Glutamatergic neuron (in vitro differentiated cells): ENCODE results near the gene VTCN1. TPM values are rescaled to one million over a fixed set of nuclear protein-coding genes. Genes with fewer than 3 reads are reported as not detected.
"Not testable (repeated sequence)": the region's sequence is repeated elsewhere in the genome, so short reads cannot be mapped to it uniquely, and the experiment has no call there.

Experiments used
- DNase-seq: peaks from one replicate; pipeline ENCODE4 v3.0.0; 2022
- H3K27ac Mint-ChIP-seq: one replicate; pipeline ENCODE4 v1.8.0; 2020; ENCODE audit warnings: mild to moderate bottlenecking, mixed read lengths, inconsistent platforms; ENCODE audit not compliant: unreplicated experiment
- H3K27me3 Mint-ChIP-seq: one replicate; pipeline ENCODE4 v1.8.0; 2020; ENCODE audit warnings: mild to moderate bottlenecking, moderate library complexity, mixed read lengths, inconsistent platforms; ENCODE audit not compliant: unreplicated experiment
- H3K36me3 Mint-ChIP-seq: one replicate; pipeline ENCODE4 v1.8.0; 2020; ENCODE audit warnings: mild to moderate bottlenecking, mixed read lengths, inconsistent platforms; ENCODE audit not compliant: unreplicated experiment
- H3K4me1 Mint-ChIP-seq: one replicate; pipeline ENCODE4 v1.8.0; 2020; ENCODE audit warnings: mild to moderate bottlenecking, low read depth, mixed read lengths, inconsistent platforms; ENCODE audit not compliant: unreplicated experiment
- H3K4me3 Mint-ChIP-seq: one replicate; pipeline ENCODE4 v1.8.0; 2020; ENCODE audit warnings: mild to moderate bottlenecking, mixed read lengths, inconsistent platforms; ENCODE audit not compliant: unreplicated experiment
- H3K9me3 Mint-ChIP-seq: one replicate; pipeline ENCODE4 v1.8.0; 2020; ENCODE audit warnings: mild to moderate bottlenecking, moderate library complexity, mixed read lengths, inconsistent platforms; ENCODE audit not compliant: unreplicated experiment
- total RNA-seq: library from RNA; stranded (reverse); fragmentation: NEBNext Ultra II Directional; extraction: Animal tissue kit (Norgen Biotek cat#: 25700); gene quantifications from one replicate; pipeline ENCODE4 v1.2.1, GENCODE V29; 2021; ENCODE audit not compliant: unreplicated experiment
- TF ChIP-seq, protein P1 (sequence below): fragments of 200-600 bp; sonication (generic); IDR thresholded peaks from one replicate; pipeline ENCODE4 v1.5.0; 2021; ENCODE audit not compliant: partially characterized antibody, unreplicated experiment

Gene VTCN1
- total RNA-seq, 1 donor from 2014 or later, result not detected

DNA sequence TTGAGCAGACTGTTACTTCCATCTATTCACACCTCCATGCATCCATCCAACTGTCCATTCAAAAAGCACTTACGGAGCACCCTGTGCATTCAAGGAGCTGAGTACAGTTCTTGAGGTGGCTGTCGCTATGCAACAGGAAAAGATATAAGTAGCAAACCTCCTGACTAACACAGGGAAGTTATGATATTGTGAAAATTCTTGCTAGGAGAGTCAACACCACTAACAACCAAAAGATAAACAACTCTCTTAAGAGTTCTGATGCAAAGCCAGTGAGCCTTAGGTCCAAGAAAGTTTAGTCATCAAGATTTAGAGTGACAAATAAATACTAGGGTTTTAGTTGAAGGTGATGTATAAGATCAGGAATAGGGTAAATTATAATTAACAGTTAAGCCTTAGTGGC, 44.7 kb downstream of the VTCN1 start:
- no peak overlapping the region for H3K4me3 Mint-ChIP-seq
- H3K36me3 Mint-ChIP-seq, result no peaks in the 10 kb centered on the region
- H3K9me3 Mint-ChIP-seq, result peaks cover 7% of the 10 kb centered on the region
- TF ChIP-seq, protein P1, sequence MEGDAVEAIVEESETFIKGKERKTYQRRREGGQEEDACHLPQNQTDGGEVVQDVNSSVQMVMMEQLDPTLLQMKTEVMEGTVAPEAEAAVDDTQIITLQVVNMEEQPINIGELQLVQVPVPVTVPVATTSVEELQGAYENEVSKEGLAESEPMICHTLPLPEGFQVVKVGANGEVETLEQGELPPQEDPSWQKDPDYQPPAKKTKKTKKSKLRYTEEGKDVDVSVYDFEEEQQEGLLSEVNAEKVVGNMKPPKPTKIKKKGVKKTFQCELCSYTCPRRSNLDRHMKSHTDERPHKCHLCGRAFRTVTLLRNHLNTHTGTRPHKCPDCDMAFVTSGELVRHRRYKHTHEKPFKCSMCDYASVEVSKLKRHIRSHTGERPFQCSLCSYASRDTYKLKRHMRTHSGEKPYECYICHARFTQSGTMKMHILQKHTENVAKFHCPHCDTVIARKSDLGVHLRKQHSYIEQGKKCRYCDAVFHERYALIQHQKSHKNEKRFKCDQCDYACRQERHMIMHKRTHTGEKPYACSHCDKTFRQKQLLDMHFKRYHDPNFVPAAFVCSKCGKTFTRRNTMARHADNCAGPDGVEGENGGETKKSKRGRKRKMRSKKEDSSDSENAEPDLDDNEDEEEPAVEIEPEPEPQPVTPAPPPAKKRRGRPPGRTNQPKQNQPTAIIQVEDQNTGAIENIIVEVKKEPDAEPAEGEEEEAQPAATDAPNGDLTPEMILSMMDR, result no peak
- H3K27ac Mint-ChIP-seq, result no peak overlapping the region
- peaks cover 25% of the 10 kb centered on the region for H3K4me1 Mint-ChIP-seq
- H3K27me3 Mint-ChIP-seq, result peaks cover 1% of the 10 kb centered on the region
- no peak for DNase-seq

DNA sequence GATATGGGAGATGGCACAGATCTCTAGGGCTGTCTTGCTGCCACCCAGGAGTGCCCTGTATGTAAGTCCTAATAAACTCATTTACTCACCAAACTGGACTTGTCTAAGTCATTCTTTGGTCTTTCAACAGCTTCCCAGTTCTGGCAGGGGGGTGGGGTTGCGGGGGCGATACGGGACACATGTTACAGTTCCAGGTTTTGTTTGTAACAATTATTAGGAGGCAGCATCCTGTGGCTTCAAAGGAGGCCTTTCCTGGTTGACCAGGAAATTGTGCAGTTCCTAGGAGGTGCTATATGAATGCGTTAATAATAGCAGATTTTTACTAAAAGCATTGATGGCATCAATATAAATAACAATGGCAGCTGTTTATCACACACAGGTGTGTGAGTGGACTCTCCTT, 46.5 kb downstream of the VTCN1 start:
- Mint-ChIP-seq H3K27ac (no peak overlapping the region), H3K9me3 (peaks cover 5% of the 10 kb centered on the region), H3K27me3 (peaks cover 1% of the 10 kb centered on the region), H3K4me3 (no peak overlapping the region), H3K36me3 (no peaks in the 10 kb centered on the region), H3K4me1 (peaks cover 23% of the 10 kb centered on the region)
- no peak for DNase-seq
- TF ChIP-seq, protein P1, result no peak

DNA sequence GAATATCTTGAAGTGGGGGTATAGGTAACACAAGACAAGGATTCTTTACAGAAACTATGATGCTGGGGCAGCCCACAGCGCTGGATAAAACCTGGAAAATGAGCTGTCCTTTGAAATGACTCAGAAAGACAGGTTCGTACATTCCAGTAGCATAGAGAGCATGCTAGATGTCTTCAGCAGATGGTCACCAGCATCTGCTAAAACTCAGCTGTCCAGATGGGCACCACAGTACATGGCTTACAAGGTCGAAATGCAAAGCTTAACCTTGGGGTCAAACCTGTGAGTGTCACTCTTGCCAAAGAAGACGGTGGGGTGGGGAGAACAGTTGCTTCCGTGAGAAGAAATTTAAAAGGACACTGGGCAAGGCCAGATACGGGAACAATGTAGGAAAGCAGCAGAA, 47.9 kb downstream of the VTCN1 start:
- H3K4me3 Mint-ChIP-seq, result peak overlapping the region; percentile 30
- H3K4me1 Mint-ChIP-seq, result peaks cover 23% of the 10 kb centered on the region
- peaks cover 7% of the 10 kb centered on the region for H3K36me3 Mint-ChIP-seq
- H3K27me3 Mint-ChIP-seq, result peaks cover 1% of the 10 kb centered on the region
- TF ChIP-seq, protein P1, result no peak
- H3K27ac Mint-ChIP-seq, result peak overlapping the region; percentile 75
- peak; percentile 24 for DNase-seq
- peaks cover 6% of the 10 kb centered on the region for H3K9me3 Mint-ChIP-seq

DNA sequence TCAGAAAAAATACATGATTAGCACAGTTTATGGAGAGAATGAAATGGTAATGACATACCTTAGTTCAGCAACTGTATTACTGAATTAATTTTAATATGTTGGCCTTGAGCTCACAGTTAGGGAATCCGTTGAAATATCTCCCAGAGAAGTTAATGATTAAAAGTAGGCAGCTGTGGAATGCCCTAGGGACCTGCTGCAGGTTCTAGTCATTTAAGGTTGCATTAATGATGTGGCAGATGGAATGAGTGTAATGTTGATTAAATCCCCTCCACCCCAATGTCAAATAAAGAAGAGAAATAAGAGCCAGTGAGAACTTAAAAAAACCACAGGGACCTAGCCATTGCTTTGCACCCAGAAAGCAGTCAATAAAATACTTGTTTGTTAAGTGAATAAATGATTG, 48.8 kb downstream of the VTCN1 start:
- DNase-seq, result no peak
- Mint-ChIP-seq H3K4me3 (no peak overlapping the region), H3K36me3 (peaks cover 7% of the 10 kb centered on the region), H3K4me1 (peaks cover 23% of the 10 kb centered on the region), H3K9me3 (peaks cover 6% of the 10 kb centered on the region), H3K27ac (no peak overlapping the region), H3K27me3 (peaks cover 1% of the 10 kb centered on the region)
- TF ChIP-seq, protein P1, result no peak

DNA sequence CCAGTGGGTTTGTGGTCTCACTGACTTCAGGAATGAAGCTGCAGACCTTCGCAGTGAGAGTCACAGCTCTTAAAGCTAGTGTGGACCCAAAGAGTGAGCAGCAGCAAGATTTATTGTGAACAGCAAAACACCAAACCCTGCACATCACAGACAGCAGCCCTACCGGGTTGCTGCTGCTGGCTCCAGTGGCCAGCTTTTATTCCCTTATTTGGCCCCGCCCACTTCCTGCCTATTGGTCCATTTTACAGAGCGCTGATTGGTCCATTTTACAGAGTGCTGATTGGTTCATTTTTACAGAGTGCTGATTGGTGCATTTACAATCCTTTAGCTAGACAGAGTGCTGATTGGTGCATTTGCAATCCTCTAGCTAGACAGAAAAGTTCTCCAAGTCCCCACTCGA, 59.4 kb downstream of the VTCN1 start:
- not testable (repeated sequence) for H3K4me1 Mint-ChIP-seq, DNase-seq, H3K9me3 Mint-ChIP-seq, H3K27me3 Mint-ChIP-seq, H3K4me3 Mint-ChIP-seq, H3K27ac Mint-ChIP-seq, H3K36me3 Mint-ChIP-seq

DNA sequence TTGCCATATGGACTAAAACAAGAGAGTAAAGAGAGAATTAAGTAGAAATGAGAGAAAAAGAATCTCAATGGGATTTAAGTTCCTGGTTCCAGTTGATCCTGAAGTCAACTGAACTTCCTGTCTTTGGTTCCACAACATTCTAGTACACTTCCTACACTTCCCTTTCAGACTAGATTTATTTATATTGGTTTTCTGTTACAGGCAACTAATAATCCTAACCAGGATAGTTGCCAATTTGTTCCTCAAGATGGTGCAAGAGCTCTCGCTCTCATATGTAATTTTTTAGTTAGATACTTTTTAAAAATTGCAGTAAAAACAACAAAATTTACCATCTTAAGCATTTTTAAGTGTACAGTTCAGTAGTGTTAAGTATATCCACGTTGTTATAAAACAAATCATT, 60.4 kb downstream of the VTCN1 start:
- DNase-seq, result no peak
- no peaks in the 10 kb centered on the region for H3K36me3 Mint-ChIP-seq
- H3K4me1 Mint-ChIP-seq, result peaks cover 11% of the 10 kb centered on the region
- H3K4me3 Mint-ChIP-seq, result no peak overlapping the region
- no peak overlapping the region for H3K27ac Mint-ChIP-seq
- H3K9me3 Mint-ChIP-seq, result peaks cover 2% of the 10 kb centered on the region
- TF ChIP-seq, protein P1, result no peak
- H3K27me3 Mint-ChIP-seq, result no peaks in the 10 kb centered on the region
